K562 (cell line): ENCODE results near the gene ADCY5.

ENCODE experiments used
- CCAR2 ChIP-seq: fragments of 200-400 bp; formaldehyde crosslinking; IDR thresholded peaks from 2 replicates; pipeline ENCODE4 v1.6.1; 2017; ENCODE audit warnings: mild to moderate bottlenecking, low read depth, low read length
- CTCFL ChIP-seq: IDR thresholded peaks from 2 replicates; pipeline ENCODE4 v1.6.1; 2011; ENCODE audit warnings: borderline replicate concordance, low read depth, mild to moderate bottlenecking, moderate library complexity, low read length; ENCODE audit not compliant: insufficient read depth, poor library complexity, severe bottlenecking
- POLR2A ChIP-seq: fragments of 450-650 bp; conservative IDR thresholded peaks from 2 replicates; pipeline ENCODE4 v1.6.1; 2016
- SIRT6 ChIP-seq: IDR thresholded peaks from one replicate; pipeline ENCODE4 v1.6.1; 2012; ENCODE audit warnings: low read depth, mild to moderate bottlenecking, control low read depth, inconsistent platforms, low read length, moderate library complexity
- ZNF12 ChIP-seq: sonication (generic); formaldehyde crosslinking; IDR thresholded peaks from 2 replicates; pipeline ENCODE4 v1.4.0; 2020; ENCODE audit warnings: mild to moderate bottlenecking, missing genetic modification reagents
- ZNF445 ChIP-seq: fragments of 250-450 bp; sonication (Bioruptor Pico); IDR thresholded peaks from 2 replicates; pipeline ENCODE4 v1.4.0; 2020; ENCODE audit warnings: low read depth, mild to moderate bottlenecking, moderate library complexity

GRCh38 chr3:123311201-123311600, 137.7 kb downstream of the ADCY5 start:
- TF ChIP-seq POLR2A (no peak), ZNF445 (no peak), ZNF12 (CRISPR knock-in tag) (no peak), CTCFL (no peak), CCAR2 (no peak), SIRT6 (no peak)
